ENCODE results near the gene TMEM129.

DNA sequence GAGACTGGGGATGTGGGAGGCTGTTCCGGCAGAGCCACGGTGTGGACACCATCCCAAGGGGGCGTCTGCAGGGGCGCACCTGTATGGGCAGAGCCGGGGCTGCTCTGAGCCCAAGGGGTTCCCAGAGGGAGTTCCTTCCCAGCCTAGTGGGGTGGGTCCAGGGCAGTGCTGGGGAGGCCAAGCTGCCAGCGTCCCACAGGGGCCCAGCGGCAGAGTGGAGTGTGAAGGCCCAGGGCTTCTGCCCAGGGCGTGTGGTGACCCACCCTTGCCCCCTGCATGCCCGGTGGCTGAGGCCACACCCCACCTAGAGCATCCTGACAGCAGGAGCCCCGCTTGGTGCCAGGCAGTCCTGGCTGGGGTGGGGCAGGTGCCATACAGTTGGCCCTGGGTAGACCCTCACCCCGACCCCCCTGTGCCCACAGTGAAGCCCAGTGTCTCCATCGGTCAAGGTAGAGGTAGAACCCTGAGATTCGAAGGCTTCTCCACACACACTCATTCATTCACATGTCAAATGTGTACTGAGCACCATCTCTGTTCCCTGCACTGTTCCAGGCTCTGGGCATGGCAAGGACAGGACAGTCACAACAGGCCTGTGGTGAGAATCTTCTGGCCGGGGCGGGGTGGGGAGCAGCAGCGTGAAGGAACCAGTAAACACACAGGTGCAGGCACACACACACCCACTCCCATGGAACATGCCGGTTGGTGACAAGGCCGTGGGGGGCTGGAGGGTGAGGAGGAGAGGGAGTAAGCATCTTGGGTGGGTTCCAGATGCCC is 29.4 kb upstream of the TMEM129 start:
- TF ChIP-seq CTCF (IDR thresholded peaks at IDR 0.05) (no peak), POLR2A (IDR thresholded peaks at IDR 0.05) (no peak)
